Fibroblast of upper back skin (primary cell): ENCODE measurements around the gene BDP1.
"Not testable (repeated sequence)": the region's sequence is repeated elsewhere in the genome, so short reads cannot be mapped to it uniquely, and the experiment has no call there.

ENCODE experiments used
- DNase-seq: peaks from one replicate; pipeline ENCODE4 v3.0.0-alpha.2; 2013

BDP1 gene

DNA sequence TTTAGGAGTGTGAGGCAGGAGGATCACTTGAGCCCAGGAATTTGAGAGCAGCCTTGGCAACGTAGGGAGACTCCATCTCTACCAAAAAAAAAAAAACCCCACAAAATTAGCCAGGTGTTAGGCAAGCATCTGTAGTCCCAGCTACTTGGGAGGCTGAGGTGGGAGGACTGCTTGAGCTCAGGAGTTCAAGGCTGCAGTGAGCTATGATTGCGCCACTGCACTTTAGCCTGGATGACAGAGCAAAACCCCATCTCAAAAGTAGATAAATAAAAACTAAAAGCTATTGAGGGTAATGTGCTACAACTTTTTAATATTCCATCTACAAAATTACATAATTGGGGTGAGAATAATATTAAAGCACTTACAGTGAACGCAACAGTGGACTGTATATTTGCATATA is 5.9 kb downstream of the BDP1 start:
- no peak for DNase-seq

GRCh38 chr5:71471193-71471592 is 15.7 kb downstream of the BDP1 start:
- peak; percentile 6 for DNase-seq

DNA sequence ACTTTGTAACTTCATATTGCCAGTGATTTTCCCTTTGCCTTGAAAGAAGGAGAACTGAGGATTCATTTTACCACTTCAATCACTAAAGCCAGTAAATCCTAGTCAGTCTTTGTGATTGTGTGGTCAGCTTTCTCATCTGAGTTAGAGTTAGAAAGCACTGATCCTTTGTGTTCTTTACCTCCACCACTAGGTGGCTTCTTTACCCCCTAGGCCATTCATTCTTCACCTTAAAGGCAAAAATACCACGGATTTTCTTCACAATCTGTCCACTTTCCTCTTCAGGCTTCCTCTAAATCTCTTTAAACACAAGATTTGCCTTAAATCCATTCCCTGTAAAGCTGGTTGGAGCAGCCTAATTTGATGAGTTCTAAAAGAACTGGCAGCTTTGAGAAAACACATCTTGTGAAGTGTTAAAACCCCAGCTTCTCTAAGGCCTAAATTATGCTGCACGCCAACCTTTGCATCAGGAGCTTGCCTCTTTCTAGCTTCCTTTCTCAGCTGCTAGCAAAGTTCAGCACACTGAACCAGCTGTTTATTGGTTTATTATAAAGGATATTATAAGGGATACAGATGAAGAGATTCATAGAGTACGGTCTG is 20.4 kb downstream of the BDP1 start:
- peak; percentile 8 for DNase-seq

DNA sequence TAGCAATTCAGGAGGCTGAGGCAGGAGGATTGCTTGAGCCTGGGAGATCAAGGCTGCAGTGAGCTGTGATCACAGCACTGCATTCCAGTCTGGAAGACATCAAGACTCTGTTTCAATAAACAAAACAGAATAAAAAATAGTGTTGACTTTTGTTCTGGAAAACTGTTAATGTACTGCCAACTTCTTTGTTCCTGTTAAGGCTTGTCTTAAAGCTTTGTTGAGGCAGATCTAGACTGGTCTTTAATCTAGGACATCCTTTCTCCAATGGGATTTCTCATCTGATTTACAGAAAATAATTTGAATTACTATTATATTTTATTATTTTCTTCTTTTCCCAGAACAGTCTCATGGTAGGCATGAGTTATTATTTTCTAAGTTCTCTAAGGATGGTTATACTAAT is 26.0 kb downstream of the BDP1 start:
- DNase-seq = no peak

- peak; percentile 5 for DNase-seq
These were observed 26.7 kb downstream of the BDP1 start for GRCh38 chr5:71482132-71482531.

- peak; percentile 56 for DNase-seq
These were observed 27.9 kb downstream of the BDP1 start for GRCh38 chr5:71483355-71483754.

GRCh38 chr5:71492817-71493615 is 37.6 kb downstream of the BDP1 start:
- no peak for DNase-seq

DNA sequence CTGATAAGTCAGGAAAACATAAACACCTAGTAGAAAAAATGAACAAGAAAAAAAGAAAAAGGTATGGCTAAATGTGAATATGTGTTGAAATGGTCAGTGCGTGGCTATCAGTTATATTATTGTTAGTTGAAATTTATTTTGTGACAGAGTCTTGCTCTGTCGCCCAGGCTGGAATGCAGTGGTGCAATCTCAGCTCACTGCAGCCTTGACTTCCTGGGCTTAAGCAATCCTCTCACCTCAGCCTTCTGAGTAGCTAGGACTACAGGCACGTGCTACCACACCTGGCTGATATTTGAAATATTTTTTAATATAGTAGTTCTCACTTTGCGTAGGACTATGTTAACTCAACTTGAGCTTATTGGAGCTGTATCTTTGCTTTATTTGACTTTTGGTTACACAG is 38.8 kb downstream of the BDP1 start:
- not testable (repeated sequence) for DNase-seq

DNA sequence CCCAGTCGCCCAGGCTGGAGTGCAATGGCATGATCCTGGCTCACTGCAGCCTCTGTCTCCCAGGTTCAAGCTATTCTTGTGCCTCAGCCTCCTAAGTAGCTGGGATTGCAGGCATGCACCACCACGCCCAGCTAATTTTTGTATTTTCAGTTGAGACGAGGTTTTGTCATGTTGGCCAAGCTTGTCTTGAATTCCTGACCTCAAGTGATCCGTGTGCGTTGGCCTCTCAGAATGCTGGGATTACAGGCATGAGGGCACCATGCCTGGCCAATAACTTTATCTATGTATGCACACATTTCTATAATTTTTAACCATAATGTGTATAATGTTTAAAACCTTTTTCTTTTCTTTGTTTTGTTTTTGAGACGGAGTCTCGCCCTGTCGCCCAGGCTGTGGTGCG is 43.3 kb downstream of the BDP1 start:
- not testable (repeated sequence) for DNase-seq

DNA sequence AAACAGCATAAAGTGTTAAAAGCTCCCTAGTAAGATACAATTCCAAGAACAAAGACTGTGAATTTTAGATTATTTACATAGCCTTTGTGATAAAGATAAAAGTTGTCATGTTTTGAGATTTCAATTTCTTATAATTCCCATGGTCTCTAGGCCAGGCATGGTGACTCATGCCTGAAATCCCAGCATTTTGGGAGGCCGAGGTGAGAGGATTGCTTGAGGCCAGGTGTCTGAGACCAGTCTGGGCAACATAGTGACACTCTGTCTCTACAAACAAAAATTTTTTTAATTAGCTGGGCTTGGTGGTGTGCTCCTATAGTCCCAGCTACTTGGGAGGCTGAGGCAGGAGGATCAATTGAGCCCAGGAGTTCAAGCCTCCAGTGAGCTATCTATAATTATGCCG is 48.1 kb downstream of the BDP1 start:
- no peak for DNase-seq

GRCh38 chr5:71522151-71522550 is 66.7 kb downstream of the BDP1 start:
- DNase-seq = no peak

- not testable (repeated sequence) for DNase-seq
These were observed 70.2 kb downstream of the BDP1 start for GRCh38 chr5:71525611-71526010.

DNA sequence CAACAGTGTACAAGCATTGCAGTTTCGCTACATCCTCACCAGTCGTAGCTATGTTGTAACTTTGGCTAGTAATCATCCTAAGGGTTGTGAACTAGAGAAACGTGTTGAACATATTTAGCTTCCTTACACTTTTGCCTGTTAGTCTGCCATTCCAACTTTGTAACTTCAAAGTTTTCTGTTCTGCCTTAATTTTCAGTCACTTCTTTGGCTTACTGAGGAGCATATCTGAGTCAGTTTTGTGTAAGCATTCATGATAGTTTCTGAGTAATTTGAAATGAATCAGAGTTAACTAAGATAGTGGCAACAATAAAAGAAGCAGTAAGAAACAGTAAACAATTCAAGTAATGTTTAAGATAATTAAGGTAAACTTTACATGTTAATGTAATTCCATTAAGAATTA is 72.8 kb downstream of the BDP1 start:
- no peak for DNase-seq

DNA sequence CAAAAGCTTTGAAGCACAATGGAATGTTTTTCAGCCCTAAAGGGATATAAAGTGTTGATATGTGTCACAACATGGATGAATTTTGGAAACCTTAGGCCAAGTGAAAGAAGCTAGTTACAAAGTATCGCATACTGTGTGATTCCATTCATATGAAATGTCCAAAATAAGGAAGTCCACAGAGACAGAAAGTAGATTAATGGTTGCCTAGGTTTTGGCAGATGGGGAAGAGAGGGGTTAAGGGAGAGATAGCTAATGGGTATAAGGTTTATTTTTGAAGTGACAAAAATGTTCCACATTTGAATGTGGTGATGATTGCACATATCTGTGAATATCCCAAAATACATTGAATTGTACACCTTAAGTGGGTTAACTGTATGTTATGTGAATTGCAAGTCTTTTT is 74.2 kb downstream of the BDP1 start:
- no peak for DNase-seq

DNA sequence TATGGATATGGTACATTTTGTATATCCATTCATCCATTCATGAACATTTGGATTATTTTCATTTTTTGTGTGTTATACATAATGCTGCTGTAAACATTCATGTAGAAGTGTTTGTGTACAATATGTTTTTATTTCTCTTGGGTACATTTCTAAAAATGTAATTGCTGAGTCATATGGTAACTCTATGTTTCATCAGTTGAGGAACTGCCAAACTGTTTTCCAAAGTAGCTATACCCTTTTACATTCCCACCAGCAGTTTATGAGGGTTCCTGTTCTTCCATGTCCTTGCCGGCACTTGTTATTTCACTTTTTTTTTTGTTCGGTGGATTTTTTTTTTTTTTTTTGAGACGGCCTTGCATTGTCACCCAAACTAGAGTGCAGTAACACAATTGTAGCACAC is 77.7 kb downstream of the BDP1 start:
- DNase-seq = peak; percentile 10

DNA sequence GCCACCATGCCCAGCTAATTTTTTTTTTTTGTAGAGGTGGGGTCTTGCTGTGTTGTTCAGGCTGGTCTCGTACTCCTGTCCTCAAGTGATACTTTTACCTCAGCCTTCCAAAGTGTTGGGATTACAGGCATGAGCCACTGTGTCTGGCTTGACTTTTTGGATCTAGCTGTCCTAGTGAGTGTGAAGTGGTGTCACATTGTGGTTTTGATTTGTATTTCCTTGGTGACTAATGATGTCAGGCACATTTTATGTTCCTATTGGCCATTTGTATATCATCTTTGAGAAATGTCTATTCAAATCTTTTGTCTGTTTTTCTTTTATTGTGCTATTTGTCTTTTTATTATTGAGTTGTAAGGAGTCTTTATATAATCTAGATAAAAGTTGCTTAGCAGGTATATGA is 78.2 kb downstream of the BDP1 start:
- peak; percentile 3 for DNase-seq

GRCh38 chr5:71537687-71538086 is 82.2 kb downstream of the BDP1 start:
- peak; percentile 1 for DNase-seq

GRCh38 chr5:71550885-71551284 is 95.4 kb downstream of the BDP1 start:
- not testable (repeated sequence) for DNase-seq

- not testable (repeated sequence) for DNase-seq
These were observed 96.1 kb downstream of the BDP1 start for GRCh38 chr5:71551582-71551981.

DNA sequence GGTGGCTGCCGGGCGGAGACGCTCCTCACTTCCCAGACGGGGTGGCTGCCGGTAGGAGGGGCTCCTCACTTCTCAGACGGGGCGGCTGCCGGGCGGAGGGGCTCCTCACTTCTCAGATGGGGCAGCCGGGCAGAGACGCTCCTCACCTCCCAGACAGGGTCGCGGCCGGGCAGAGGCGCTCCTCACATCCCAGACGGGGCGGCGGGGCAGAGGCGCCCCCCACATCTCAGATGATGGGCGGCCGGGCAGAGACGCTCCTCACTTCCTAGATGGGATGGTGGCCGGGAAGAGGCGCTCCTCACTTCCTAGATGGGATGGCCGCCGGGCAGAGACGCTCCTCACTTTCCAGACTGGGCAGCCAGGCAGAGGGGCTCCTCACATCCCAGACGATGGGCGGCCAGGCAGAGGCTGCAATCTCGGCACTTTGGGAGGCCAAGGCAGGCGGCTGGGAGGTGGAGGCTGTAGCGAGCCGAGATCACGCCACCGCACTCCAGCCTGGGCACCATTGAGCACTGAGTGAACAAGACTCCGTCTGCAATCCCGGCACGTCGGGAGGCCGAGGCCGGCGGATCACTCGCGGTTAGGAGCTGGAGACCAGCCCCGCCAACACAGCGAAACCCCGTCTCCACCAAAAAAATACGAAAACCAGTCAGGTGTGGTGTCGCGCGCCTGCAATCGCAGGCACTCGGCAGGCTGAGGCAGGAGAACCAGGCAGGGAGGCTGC is 96.7 kb downstream of the BDP1 start:
- DNase-seq = not testable (repeated sequence)

DNA sequence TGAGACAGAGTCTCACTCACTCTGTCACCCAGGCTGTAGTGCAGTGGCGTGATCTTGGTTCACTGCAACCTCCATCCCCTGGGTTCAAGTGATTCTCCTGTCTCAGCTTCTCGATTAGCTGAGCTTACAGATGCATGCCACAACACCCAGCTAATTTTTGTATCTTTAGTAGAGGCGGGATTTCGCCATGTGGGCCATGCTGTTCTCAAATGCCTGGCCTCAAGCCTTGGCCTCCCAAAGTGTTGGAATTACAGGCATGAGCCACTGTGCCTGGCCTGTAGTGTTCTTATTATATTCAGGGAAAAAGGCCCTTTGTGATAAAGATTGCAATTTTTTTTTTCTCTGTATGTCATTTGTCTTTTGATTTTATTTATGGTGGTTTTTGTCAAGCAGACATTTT is 107.7 kb downstream of the BDP1 start:
- no peak for DNase-seq

- DNase-seq = no peak
These were observed 109.4 kb downstream of the BDP1 start for GRCh38 chr5:71564895-71565294.

- no peak for DNase-seq
These were observed 114.5 kb downstream of the BDP1 start for GRCh38 chr5:71569748-71570509.
